Measurements from ENCODE around the gene ITGB7. TPM values are rescaled to one million over a fixed set of nuclear protein-coding genes. Genes with fewer than 3 reads are reported as not detected.

The ITGB7 gene
- total and polyA plus RNA-seq, 7 donors = 0.95 to 19.9 (median 2.9) TPM

GRCh38 chr12:53201177-53201541, 5.9 kb downstream of the ITGB7 start:
- WGBS, 2 donors = 46 to 81% methylated on average over 1 of the region's 1 CpG
- no peak for TF ChIP-seq POLR2AphosphoS5 (IDR thresholded peaks at IDR 0.05)
- no peak for TF ChIP-seq POLR2A (IDR thresholded peaks at IDR 0.05)
- no peak for TF ChIP-seq CTCF (IDR thresholded peaks at IDR 0.05)
- TF ChIP-seq EP300 (IDR thresholded peaks at IDR 0.05) = no peak
- H3K4me3 ChIP-seq = no peak overlapping the region
- DNase-seq = no peak
- H3K9me3 ChIP-seq = no peaks in the 10 kb centered on the region
- no peaks in the 10 kb centered on the region for H3K36me3 ChIP-seq
- H3K27ac ChIP-seq = no peak overlapping the region
- peaks cover 0 to 12% (median 10%) of the 10 kb centered on the region in 4 donors for H3K4me1 ChIP-seq
- no peaks in the 10 kb centered on the region for H3K27me3 ChIP-seq
- intact Hi-C loops (cut with DNase I) = no loop called here

- 50 to 75% methylated on average over 10 of the region's 10 CpGs for whole genome bisulfite sequencing, 2 donors
- Histone ChIP-seq H3K27ac (no peak overlapping the region), H3K36me3 (no peaks in the 10 kb centered on the region), H3K9me3 (no peaks in the 10 kb centered on the region), H3K4me1 (peaks cover 0 to 12% (median 10%) of the 10 kb centered on the region in 4 donors), H3K4me3 (no peak overlapping the region), H3K27me3 (no peaks in the 10 kb centered on the region)
- no peak for TF ChIP-seq EP300 (IDR thresholded peaks at IDR 0.05)
- TF ChIP-seq POLR2AphosphoS5 (IDR thresholded peaks at IDR 0.05) = no peak
- TF ChIP-seq CTCF (IDR thresholded peaks at IDR 0.05) = no peak
- TF ChIP-seq POLR2A (IDR thresholded peaks at IDR 0.05) = no peak
- DNase-seq = peak; percentile 41
- intact Hi-C loops (cut with DNase I) = no loop called here
Measured at GRCh38 chr12:53200458-53201176, 6.4 kb downstream of the ITGB7 start.

GRCh38 chr12:53200107-53200457, 7.0 kb downstream of the ITGB7 start:
- Histone ChIP-seq H3K9me3 (no peaks in the 10 kb centered on the region), H3K4me1 (peaks cover 0 to 12% (median 10%) of the 10 kb centered on the region in 4 donors), H3K27ac (no peak overlapping the region), H3K27me3 (no peaks in the 10 kb centered on the region), H3K36me3 (no peaks in the 10 kb centered on the region), H3K4me3 (no peak overlapping the region)
- no peak for DNase-seq
- 78 to 97% methylated on average over 2 of the region's 2 CpGs for WGBS, 2 donors
- TF ChIP-seq EP300 (IDR thresholded peaks at IDR 0.05) (no peak), POLR2AphosphoS5 (IDR thresholded peaks at IDR 0.05) (no peak), POLR2A (IDR thresholded peaks at IDR 0.05) (no peak), CTCF (IDR thresholded peaks at IDR 0.05) (no peak)
- intact Hi-C loops (cut with DNase I) = no loop called here

- intact Hi-C loops (cut with DNase I) = loop anchor here (5.0 kb wide), 1 partner anchor 132 kb away; no protein-coding TSS in a partner anchor
- no peaks in the 10 kb centered on the region for H3K27me3 ChIP-seq
- H3K4me1 ChIP-seq = peaks cover 0 to 12% (median 10%) of the 10 kb centered on the region in 4 donors
- TF ChIP-seq POLR2A (IDR thresholded peaks at IDR 0.05) (no peak), POLR2AphosphoS5 (IDR thresholded peaks at IDR 0.05) (no peak), CTCF (IDR thresholded peaks at IDR 0.05) (no peak), EP300 (IDR thresholded peaks at IDR 0.05) (no peak)
- no peak for DNase-seq
- no peak overlapping the region for H3K4me3 ChIP-seq
- H3K27ac ChIP-seq = no peak overlapping the region
- WGBS, 2 donors = 81 to 91% methylated on average over 3 of the region's 3 CpGs
- no peaks in the 10 kb centered on the region for H3K9me3 ChIP-seq
- H3K36me3 ChIP-seq = no peaks in the 10 kb centered on the region
Measured at GRCh38 chr12:53199700-53200099, 7.4 kb downstream of the ITGB7 start.

All from sigmoid colon (tissue), 7 donors.